ENCODE results near the gene LPIN2. TPM values are rescaled to one million over a fixed set of nuclear protein-coding genes. Genes with fewer than 3 reads are reported as not detected.

Gene LPIN2
- total RNA-seq, 4 donors from 2014 or later = 4.9 to 9.1 (median 8.2) TPM

DNA sequence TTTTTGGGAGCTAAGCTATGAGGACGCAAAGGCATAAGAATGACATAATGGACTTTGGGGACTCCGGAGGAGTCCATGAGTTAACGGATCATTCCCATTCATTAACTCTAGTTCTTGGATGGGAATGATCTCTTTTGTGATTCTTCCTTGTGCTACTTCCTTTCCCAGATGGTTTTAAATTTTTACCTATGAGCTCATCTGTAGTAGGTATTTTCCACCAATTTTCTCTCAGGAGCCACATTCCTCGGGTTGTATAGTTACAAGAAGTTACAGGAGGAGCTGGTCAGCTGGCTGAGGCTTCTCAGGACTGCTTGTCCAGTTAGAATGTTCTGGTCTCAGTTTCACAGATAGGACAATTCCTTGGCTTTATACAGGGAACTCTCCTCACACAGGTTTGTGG lies 42.9 kb upstream of the LPIN2 start:
- H3K27ac ChIP-seq = no peak overlapping the region
- DNase-seq = no peak
- no peak overlapping the region for H3K4me3 ChIP-seq
- ATAC-seq = no peak
- peaks cover 3 to 8% of the 10 kb centered on the region in 2 donors for H3K4me1 ChIP-seq
- H3K36me3 ChIP-seq = no peaks in the 10 kb centered on the region
- no peaks in the 10 kb centered on the region for H3K27me3 ChIP-seq
- no peak for TF ChIP-seq POLR2A (IDR thresholded peaks at IDR 0.05)
- TF ChIP-seq, protein P1, sequence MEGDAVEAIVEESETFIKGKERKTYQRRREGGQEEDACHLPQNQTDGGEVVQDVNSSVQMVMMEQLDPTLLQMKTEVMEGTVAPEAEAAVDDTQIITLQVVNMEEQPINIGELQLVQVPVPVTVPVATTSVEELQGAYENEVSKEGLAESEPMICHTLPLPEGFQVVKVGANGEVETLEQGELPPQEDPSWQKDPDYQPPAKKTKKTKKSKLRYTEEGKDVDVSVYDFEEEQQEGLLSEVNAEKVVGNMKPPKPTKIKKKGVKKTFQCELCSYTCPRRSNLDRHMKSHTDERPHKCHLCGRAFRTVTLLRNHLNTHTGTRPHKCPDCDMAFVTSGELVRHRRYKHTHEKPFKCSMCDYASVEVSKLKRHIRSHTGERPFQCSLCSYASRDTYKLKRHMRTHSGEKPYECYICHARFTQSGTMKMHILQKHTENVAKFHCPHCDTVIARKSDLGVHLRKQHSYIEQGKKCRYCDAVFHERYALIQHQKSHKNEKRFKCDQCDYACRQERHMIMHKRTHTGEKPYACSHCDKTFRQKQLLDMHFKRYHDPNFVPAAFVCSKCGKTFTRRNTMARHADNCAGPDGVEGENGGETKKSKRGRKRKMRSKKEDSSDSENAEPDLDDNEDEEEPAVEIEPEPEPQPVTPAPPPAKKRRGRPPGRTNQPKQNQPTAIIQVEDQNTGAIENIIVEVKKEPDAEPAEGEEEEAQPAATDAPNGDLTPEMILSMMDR (IDR thresholded peaks at IDR 0.05 in 4 of 5, conservative IDR thresholded peaks at IDR 0.05 in 1 of 5) = no peak
- intact Hi-C loops (cut with DNase I; ENCODE audit: low total_unique reads) (no loop called here), in situ Hi-C loops (cut with MboI; ENCODE audit: low sequenced_read_pairs in 4 of 4) (loop anchor here in 2 of 4 donors (5.0 kb wide), 1 partner anchor 124 kb away; no protein-coding TSS in a partner anchor)
- H3K9me3 ChIP-seq = no peaks in the 10 kb centered on the region

DNA sequence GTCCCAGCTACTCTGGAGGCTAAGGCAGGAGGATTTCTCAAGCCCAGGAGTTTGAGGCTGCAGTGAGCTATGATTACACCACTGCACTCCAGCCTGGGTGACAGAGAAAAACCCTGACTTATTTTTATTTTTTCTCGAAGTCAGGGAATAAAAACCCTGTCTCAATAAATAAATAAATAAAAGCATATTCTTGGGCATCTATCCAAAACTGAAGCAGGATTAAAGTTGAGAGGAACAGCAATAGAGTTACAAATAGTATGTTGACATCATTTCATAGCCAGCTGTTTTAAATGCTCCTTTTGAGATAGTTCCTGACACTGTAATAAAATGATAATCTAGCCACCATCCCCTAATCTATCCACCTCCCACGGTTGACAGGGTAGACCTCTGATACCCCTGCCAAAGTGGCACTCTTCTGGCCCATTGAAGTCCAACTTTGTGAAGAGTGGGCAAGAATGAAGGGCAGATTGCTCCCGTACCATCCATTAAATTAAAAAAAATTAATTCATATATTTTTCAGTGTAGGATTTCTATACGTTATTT lies 42.3 kb upstream of the LPIN2 start:
- ATAC-seq = no peak
- intact Hi-C loops (cut with DNase I; ENCODE audit: low total_unique reads) = no loop called here

DNA sequence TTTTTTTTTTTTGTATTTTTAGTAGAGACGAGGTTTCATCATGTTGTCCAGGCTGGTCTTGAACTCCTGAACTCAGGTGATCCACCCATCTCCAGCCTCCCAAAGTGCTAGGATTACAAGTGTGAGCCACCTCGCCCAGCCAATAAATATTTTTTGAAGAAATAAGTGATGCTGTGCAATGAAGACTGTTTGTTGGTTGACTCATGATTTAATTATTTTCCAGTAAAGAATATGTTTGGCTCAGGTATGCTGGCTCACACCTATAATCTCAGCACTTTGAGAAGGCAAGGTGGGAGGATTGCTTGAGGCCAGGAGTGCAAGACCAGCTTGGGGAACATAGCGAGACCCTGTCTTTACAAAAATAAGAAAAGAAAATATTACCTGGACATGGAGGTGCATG lies 41.8 kb upstream of the LPIN2 start:
- Histone ChIP-seq H3K36me3 (no peaks in the 10 kb centered on the region), H3K27ac (no peak overlapping the region), H3K4me1 (peaks cover 0 to 4% of the 10 kb centered on the region in 2 donors), H3K27me3 (no peaks in the 10 kb centered on the region), H3K9me3 (no peaks in the 10 kb centered on the region), H3K4me3 (no peak overlapping the region)
- DNase-seq (no peak), ATAC-seq (no peak)
- intact Hi-C loops (cut with DNase I; ENCODE audit: low total_unique reads) = no loop called here
- in situ Hi-C loops (cut with MboI; ENCODE audit: low sequenced_read_pairs in 4 of 4) = loop anchor here in 2 of 4 donors (5.0 kb wide), 1 partner anchor 122 kb away; no protein-coding TSS in a partner anchor
- no peak for TF ChIP-seq POLR2A (IDR thresholded peaks at IDR 0.05)
- TF ChIP-seq, protein P1 (IDR thresholded peaks at IDR 0.05 in 4 of 5, conservative IDR thresholded peaks at IDR 0.05 in 1 of 5) = no peak

More for the DNA sequence above, 42.3 kb upstream of the LPIN2 start:
- Histone ChIP-seq H3K27ac (no peak overlapping the region), H3K4me3 (no peak overlapping the region), H3K27me3 (no peaks in the 10 kb centered on the region), H3K9me3 (no peaks in the 10 kb centered on the region), H3K36me3 (no peaks in the 10 kb centered on the region), H3K4me1 (peaks cover 3 to 8% of the 10 kb centered on the region in 2 donors)
- TF ChIP-seq POLR2A (IDR thresholded peaks at IDR 0.05) = no peak
- TF ChIP-seq, protein P1 (IDR thresholded peaks at IDR 0.05 in 4 of 5, conservative IDR thresholded peaks at IDR 0.05 in 1 of 5) = no peak
- in situ Hi-C loops (cut with MboI; ENCODE audit: low sequenced_read_pairs in 4 of 4) = loop anchor here in 2 of 4 donors (5.0 kb wide), 1 partner anchor 123 kb away; no protein-coding TSS in a partner anchor
- no peak for DNase-seq

DNA sequence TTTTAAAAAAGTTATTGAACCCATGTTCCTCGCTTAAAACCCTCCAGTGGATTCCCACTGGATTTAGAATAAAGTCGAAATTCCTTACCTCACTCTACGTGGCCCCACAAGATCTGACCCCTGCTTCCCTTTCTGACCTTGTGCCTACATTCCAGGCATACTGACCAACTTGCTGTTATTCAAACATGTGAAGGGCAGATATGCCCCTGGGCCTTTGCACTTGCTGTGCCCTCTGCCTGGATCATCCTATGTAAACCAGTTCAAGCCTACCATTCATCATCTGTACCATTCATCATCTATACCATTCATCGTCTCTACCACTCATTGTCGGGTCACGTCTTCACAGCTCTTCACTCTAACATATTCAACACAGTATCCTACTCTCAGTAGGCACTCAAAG lies 41.3 kb upstream of the LPIN2 start:
- DNase-seq (no peak), ATAC-seq (no peak)
- H3K4me3 ChIP-seq = no peak overlapping the region
- H3K36me3 ChIP-seq = no peaks in the 10 kb centered on the region
- H3K4me1 ChIP-seq = peaks cover 0 to 3% of the 10 kb centered on the region in 2 donors
- TF ChIP-seq, protein P1 (IDR thresholded peaks at IDR 0.05 in 4 of 5, conservative IDR thresholded peaks at IDR 0.05 in 1 of 5) = no peak
- TF ChIP-seq POLR2A (IDR thresholded peaks at IDR 0.05) = no peak
- intact Hi-C loops (cut with DNase I; ENCODE audit: low total_unique reads) = no loop called here
- in situ Hi-C loops (cut with MboI; ENCODE audit: low sequenced_read_pairs in 4 of 4) = no loop called here
- no peaks in the 10 kb centered on the region for H3K9me3 ChIP-seq
- H3K27me3 ChIP-seq = no peaks in the 10 kb centered on the region
- no peak overlapping the region for H3K27ac ChIP-seq

DNA sequence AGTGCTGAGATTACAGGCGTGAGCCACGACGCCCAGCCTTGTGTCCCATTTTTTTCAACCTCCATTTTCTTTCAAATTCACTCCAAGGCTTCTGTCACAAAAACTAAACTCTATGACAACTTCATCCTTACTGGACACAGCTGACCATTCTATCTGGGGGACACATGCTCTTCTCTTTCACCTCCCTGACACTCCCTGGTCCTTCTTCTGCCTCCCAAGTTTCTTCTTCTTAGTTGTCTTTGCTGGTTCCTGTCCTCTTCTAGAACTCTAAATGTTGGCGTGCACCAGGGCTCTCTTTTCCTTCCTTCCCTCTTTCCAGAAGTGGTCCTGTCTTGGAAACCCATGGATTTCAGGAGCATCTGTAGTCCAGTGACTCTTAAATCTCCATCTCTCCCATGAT lies 40.1 kb upstream of the LPIN2 start:
- TF ChIP-seq, protein P1 (IDR thresholded peaks at IDR 0.05 in 4 of 5, conservative IDR thresholded peaks at IDR 0.05 in 1 of 5) = no peak
- no peak for TF ChIP-seq POLR2A (IDR thresholded peaks at IDR 0.05)
- no peak for ATAC-seq
- in situ Hi-C loops (cut with MboI; ENCODE audit: low sequenced_read_pairs in 4 of 4) = no loop called here

More for the DNA sequence above, 40.1 kb upstream of the LPIN2 start:
- Histone ChIP-seq H3K36me3 (no peaks in the 10 kb centered on the region), H3K9me3 (no peaks in the 10 kb centered on the region), H3K4me3 (no peak overlapping the region), H3K27ac (no peak overlapping the region), H3K4me1 (peaks cover 0 to 3% of the 10 kb centered on the region in 2 donors), H3K27me3 (no peaks in the 10 kb centered on the region)
- intact Hi-C loops (cut with DNase I; ENCODE audit: low total_unique reads) = no loop called here
- DNase-seq = no peak

Data from gastrocnemius medialis (tissue), 4 donors.